Measurements from ENCODE around the gene CD200. TPM values are rescaled to one million over a fixed set of nuclear protein-coding genes. Genes with fewer than 3 reads are reported as not detected.

CD200 gene
- total RNA-seq, 1 donor from 2014 or later, result 20.1 TPM

DNA sequence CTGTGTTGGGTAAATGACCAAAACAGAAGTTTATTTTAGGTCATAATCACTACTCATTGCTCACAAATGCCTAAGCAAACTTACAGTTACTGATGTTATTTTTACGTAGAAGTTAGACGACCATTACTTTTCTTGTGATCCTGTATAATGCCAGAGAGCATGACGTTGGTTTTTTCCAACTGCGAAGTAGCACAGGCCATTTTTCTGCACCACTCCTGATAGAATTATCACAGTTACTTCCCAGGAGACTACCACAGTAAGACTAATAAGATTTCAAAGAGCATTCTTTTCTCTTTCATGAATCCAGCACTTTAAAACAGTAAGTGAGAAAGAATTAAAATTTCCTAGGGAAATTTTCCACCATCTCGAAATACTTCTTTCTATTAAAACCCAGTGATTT is 19.8 kb downstream of the CD200 start:
- no peak for DNase-seq (ENCODE audit: extremely low spot score, unreplicated experiment)
- Mint-ChIP-seq H3K9me3 (no peaks in the 10 kb centered on the region), H3K27ac (no peak overlapping the region), H3K27me3 (no peaks in the 10 kb centered on the region), H3K4me1 (ENCODE audit: unreplicated experiment) (peaks cover 25% of the 10 kb centered on the region), H3K36me3 (peaks cover 19% of the 10 kb centered on the region), H3K4me3 (no peak overlapping the region)
- TF ChIP-seq, protein P1, sequence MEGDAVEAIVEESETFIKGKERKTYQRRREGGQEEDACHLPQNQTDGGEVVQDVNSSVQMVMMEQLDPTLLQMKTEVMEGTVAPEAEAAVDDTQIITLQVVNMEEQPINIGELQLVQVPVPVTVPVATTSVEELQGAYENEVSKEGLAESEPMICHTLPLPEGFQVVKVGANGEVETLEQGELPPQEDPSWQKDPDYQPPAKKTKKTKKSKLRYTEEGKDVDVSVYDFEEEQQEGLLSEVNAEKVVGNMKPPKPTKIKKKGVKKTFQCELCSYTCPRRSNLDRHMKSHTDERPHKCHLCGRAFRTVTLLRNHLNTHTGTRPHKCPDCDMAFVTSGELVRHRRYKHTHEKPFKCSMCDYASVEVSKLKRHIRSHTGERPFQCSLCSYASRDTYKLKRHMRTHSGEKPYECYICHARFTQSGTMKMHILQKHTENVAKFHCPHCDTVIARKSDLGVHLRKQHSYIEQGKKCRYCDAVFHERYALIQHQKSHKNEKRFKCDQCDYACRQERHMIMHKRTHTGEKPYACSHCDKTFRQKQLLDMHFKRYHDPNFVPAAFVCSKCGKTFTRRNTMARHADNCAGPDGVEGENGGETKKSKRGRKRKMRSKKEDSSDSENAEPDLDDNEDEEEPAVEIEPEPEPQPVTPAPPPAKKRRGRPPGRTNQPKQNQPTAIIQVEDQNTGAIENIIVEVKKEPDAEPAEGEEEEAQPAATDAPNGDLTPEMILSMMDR (conservative IDR thresholded peaks at IDR 0.05), result no peak

DNA sequence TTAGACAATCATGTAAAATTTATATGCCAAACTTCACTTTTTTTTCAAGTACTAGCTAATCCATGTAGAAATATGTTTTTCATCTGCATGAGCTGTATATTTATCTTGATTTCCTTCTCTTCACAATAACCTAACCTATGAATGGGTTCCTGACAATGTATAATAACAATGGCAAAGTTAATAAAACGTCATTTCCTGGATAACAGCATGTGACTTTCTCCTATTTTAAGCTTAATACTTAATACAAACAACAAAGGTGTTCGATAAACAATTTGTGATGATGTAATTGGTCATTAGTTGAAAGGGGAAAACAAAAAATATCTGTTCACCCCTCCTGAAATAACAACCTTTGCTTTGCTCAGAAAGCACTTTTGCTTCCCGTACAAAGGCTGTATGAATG is 20.4 kb downstream of the CD200 start:
- DNase-seq (ENCODE audit: extremely low spot score, unreplicated experiment), result no peak
- H3K36me3 Mint-ChIP-seq, result peaks cover 13% of the 10 kb centered on the region
- no peaks in the 10 kb centered on the region for H3K27me3 Mint-ChIP-seq
- no peak overlapping the region for H3K4me3 Mint-ChIP-seq
- H3K9me3 Mint-ChIP-seq, result no peaks in the 10 kb centered on the region
- TF ChIP-seq, protein P1 (conservative IDR thresholded peaks at IDR 0.05), result no peak
- peaks cover 25% of the 10 kb centered on the region for H3K4me1 Mint-ChIP-seq (ENCODE audit: unreplicated experiment)
- no peak overlapping the region for H3K27ac Mint-ChIP-seq

DNA sequence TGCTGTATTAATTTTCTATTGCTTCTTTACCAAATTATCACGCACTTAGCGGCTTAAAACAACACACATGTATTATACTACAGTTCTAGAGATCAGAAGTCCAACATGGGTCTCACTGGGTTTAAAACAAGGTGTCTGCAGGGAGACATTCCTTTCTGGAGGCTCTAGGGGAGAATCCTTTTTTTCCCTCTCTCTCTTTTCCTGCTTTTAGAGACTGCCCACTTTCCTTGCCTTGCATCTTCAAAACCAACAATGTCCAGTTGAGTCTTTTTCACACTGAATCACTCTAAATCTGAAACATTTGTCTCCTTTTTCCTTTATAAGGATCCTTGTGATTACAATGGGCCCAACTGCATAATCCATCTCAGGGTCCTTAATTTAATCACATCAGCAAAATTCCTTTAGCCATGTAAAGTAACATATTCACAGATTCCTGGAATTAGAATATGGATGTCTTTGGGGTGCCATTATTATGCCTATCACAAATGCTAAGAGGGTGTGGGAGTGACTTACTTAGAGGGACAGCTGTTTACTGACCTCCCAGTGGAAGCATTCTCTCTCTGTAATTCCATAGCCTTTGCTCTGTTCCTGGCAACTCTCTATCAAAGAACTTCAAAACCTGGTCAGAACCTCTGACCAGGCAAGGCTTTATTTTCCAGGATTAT is 21.8 kb downstream of the CD200 start:
- Mint-ChIP-seq H3K4me3 (no peak overlapping the region), H3K4me1 (ENCODE audit: unreplicated experiment) (peaks cover 25% of the 10 kb centered on the region), H3K9me3 (no peaks in the 10 kb centered on the region), H3K36me3 (peaks cover 17% of the 10 kb centered on the region), H3K27me3 (no peaks in the 10 kb centered on the region), H3K27ac (no peak overlapping the region)
- TF ChIP-seq, protein P1 (conservative IDR thresholded peaks at IDR 0.05), result no peak
- DNase-seq (ENCODE audit: extremely low spot score, unreplicated experiment), result no peak

DNA sequence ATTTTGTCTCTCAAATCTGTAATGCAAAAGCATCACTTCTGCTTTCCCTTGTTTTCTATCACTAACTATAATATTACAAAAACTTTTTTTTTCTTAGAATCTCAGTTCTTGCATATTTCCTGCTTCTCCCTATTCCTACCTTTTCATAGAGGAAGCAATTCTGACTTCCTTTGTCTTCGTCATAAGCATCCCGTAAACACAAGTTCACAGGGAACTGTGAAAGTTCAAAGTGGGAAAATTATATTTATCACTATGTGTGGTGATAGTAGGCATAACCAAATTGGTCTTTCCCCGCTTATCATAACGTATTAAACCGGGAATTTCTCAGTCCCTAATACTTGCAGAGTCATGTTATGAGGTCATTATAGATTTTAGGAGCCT is 22.3 kb downstream of the CD200 start:
- DNase-seq (ENCODE audit: extremely low spot score, unreplicated experiment), result no peak
- Mint-ChIP-seq H3K9me3 (no peaks in the 10 kb centered on the region), H3K4me3 (no peak overlapping the region), H3K27ac (no peak overlapping the region), H3K36me3 (peaks cover 13% of the 10 kb centered on the region), H3K4me1 (ENCODE audit: unreplicated experiment) (peaks cover 21% of the 10 kb centered on the region), H3K27me3 (no peaks in the 10 kb centered on the region)
- TF ChIP-seq, protein P1 (conservative IDR thresholded peaks at IDR 0.05), result no peak

DNA sequence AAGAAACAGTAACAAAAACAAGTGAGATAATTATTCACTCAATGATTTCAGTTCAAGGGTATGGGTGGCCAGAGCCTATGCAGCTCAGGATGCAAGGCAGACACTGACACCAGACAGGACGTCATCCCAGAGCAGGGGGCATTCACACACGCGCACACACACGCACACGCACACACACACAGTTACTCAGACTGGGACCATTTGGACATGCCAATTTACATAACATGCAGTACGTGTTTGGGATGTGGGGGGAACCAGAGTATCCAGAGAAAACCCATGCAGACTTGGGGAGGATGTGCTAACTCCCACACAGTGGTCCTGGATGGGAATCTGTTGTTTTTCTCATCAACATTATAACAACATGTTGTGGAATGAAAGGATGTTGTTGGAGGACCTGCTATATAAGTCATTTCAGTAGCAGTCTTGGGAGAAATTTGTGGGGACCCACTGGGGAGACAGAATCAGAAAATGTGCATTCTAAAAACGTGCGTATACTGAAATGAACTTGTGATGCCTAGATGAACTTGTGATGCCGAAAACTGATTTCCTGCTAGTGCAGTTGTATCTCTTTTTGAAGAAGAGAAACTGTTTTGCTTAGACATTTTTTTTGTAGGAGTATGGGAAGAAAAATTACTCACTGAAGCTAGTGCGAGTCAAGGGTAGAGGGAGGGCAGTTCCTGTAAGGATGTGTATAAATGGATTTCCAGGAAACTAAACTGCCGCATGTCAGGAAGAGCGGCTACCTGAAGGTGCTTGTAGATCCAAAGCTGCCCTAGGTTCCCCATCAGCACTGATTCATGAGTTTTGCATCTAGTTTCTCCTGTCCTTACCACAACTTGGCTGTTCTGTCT is 25.2 kb downstream of the CD200 start:
- no peak overlapping the region for H3K27ac Mint-ChIP-seq
- no peaks in the 10 kb centered on the region for H3K4me1 Mint-ChIP-seq (ENCODE audit: unreplicated experiment)
- DNase-seq (ENCODE audit: extremely low spot score, unreplicated experiment), result no peak
- H3K36me3 Mint-ChIP-seq, result peaks cover 20% of the 10 kb centered on the region
- no peaks in the 10 kb centered on the region for H3K9me3 Mint-ChIP-seq
- H3K27me3 Mint-ChIP-seq, result no peaks in the 10 kb centered on the region
- no peak overlapping the region for H3K4me3 Mint-ChIP-seq
- TF ChIP-seq, protein P1 (conservative IDR thresholded peaks at IDR 0.05), result no peak
